ENCODE data around the gene MSANTD7. TPM values are rescaled to one million over a fixed set of nuclear protein-coding genes. Genes with fewer than 3 reads are reported as not detected.

MSANTD7 gene
- total and polyA plus RNA-seq, 4 donors = 2.6 to 8.2 (median 5.6) TPM

GRCh38 chr10:14826076-14826829 is 11.9 kb upstream of the MSANTD7 start:
- H3K36me3 ChIP-seq (ENCODE audit: control insufficient read depth in 1 of 2, insufficient read depth in 2 of 2, low read length in 1 of 2) = no peaks in the 10 kb centered on the region
- 72 to 80% methylated on average over 1 of the region's 1 CpG for WGBS, 2 donors
- H3K4me1 ChIP-seq (ENCODE audit: control insufficient read depth in 1 of 2, insufficient read depth in 2 of 2, low read length in 2 of 2) = no peaks in the 10 kb centered on the region
- no peaks in the 10 kb centered on the region for H3K27me3 ChIP-seq (ENCODE audit: control insufficient read depth in 1 of 2, insufficient read depth in 2 of 2, low read length in 1 of 2)
- no peak overlapping the region for H3K27ac ChIP-seq (ENCODE audit: low read depth in 1 of 2, low read length in 2 of 2)
- no peaks in the 10 kb centered on the region for H3K9me3 ChIP-seq (ENCODE audit: control insufficient read depth, low read length)
- intact Hi-C loops (cut with DNase I) = loop anchor here (5.0 to 10.0 kb wide), 2 partner anchors 91 to 329 kb away; no protein-coding TSS in a partner anchor
- DNase-seq = no peak
- no peak for ATAC-seq (ENCODE audit: low FRiP score)
- no peak overlapping the region for H3K4me3 ChIP-seq (ENCODE audit: low read length in 2 of 2)

DNA sequence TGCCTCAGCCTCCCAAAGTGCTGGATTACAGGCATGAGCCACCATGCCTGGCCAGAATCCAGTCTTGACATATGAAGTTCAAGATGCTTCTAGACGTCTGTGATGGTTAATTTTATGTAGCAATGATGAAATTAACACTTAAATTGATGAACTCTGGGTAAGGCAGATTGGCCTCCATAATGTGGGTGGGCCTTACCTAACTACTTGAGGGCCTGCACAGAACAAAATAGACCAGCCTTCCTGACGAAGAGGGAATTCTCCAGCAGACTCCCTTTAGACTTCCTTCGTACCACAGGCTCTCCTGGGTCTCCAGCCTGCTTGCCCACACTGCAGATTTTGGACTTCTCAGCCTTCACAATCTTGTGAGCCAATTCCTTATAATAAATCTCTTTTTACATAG is 5.0 kb upstream of the MSANTD7 start:
- no peak for ATAC-seq (ENCODE audit: low FRiP score)
- H3K36me3 ChIP-seq (ENCODE audit: control insufficient read depth in 1 of 2, insufficient read depth in 2 of 2, low read length in 1 of 2) = no peaks in the 10 kb centered on the region
- no peaks in the 10 kb centered on the region for H3K27me3 ChIP-seq (ENCODE audit: control insufficient read depth in 1 of 2, insufficient read depth in 2 of 2, low read length in 1 of 2)
- H3K4me1 ChIP-seq (ENCODE audit: control insufficient read depth in 1 of 2, insufficient read depth in 2 of 2, low read length in 2 of 2) = no peaks in the 10 kb centered on the region
- H3K4me3 ChIP-seq (ENCODE audit: low read length in 2 of 2) = no peak overlapping the region
- no peak for DNase-seq
- H3K9me3 ChIP-seq (ENCODE audit: control insufficient read depth, low read length) = no peaks in the 10 kb centered on the region
- H3K27ac ChIP-seq (ENCODE audit: low read depth in 1 of 2, low read length in 2 of 2) = no peak overlapping the region
- 77 to 79% methylated on average over 3 of the region's 3 CpGs for WGBS, 2 donors
- intact Hi-C loops (cut with DNase I) = no loop called here

DNA sequence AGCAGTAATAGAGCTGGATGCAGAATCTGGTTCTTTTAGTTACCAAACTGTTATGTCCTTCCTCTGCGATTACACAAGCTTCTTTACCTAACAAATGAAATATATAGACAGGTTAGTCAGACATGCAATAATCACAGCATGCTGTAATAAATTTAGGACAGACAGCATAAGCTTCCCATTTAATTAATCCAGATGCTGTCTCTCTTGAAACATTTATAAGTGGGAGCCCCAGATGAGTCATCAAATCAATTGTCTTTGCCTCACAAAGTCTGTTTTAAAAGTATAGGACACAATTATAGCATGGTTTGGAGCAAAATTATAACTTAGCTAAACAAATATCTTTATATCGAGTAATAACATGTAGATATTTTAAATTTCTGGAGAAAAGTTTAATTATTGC is 1.9 kb upstream of the MSANTD7 start:
- ATAC-seq (ENCODE audit: low FRiP score) (no peak), DNase-seq (no peak)
- Histone ChIP-seq H3K27me3 (ENCODE audit: control insufficient read depth in 1 of 2, insufficient read depth in 2 of 2, low read length in 1 of 2) (no peaks in the 10 kb centered on the region), H3K27ac (ENCODE audit: low read depth in 1 of 2, low read length in 2 of 2) (no peak overlapping the region), H3K4me3 (ENCODE audit: low read length in 2 of 2) (no peak overlapping the region), H3K9me3 (ENCODE audit: control insufficient read depth, low read length) (no peaks in the 10 kb centered on the region), H3K36me3 (ENCODE audit: control insufficient read depth in 1 of 2, insufficient read depth in 2 of 2, low read length in 1 of 2) (no peaks in the 10 kb centered on the region), H3K4me1 (ENCODE audit: control insufficient read depth in 1 of 2, insufficient read depth in 2 of 2, low read length in 2 of 2) (no peaks in the 10 kb centered on the region)
- intact Hi-C loops (cut with DNase I) = loop anchor here in 1 of 2 donors (5.0 kb wide), 1 partner anchor 234 kb away; no protein-coding TSS in a partner anchor
- 96 to 98% methylated on average over 2 of the region's 2 CpGs for WGBS, 2 donors

- no peak for ATAC-seq (ENCODE audit: low FRiP score)
Observed at GRCh38 chr10:14837003-14837756, 926 bp upstream of the MSANTD7 start.

GRCh38 chr10:14838582-14839304 is 637 bp downstream of the MSANTD7 start:
- peak; percentile 36 for ATAC-seq (ENCODE audit: low FRiP score)
- intact Hi-C loops (cut with DNase I) = loop anchor here in 1 of 2 donors (1.0 to 5.0 kb wide), 2 partner anchors 40 to 236 kb away; partner anchors contain the start of gene SUV39H2

More at GRCh38 chr10:14837003-14837756, 926 bp upstream of the MSANTD7 start:
- Histone ChIP-seq H3K36me3 (ENCODE audit: control insufficient read depth in 1 of 2, insufficient read depth in 2 of 2, low read length in 1 of 2) (peaks cover 0 to under 1% of the 10 kb centered on the region in 2 donors), H3K27ac (ENCODE audit: low read depth in 1 of 2, low read length in 2 of 2) (peak overlapping the region; percentile 67 to 81), H3K27me3 (ENCODE audit: control insufficient read depth in 1 of 2, insufficient read depth in 2 of 2, low read length in 1 of 2) (no peaks in the 10 kb centered on the region), H3K4me1 (ENCODE audit: control insufficient read depth in 1 of 2, insufficient read depth in 2 of 2, low read length in 2 of 2) (no peaks in the 10 kb centered on the region), H3K4me3 (ENCODE audit: low read length in 2 of 2) (peak overlapping the region; percentile 53 to 55), H3K9me3 (ENCODE audit: control insufficient read depth, low read length) (no peaks in the 10 kb centered on the region)
- intact Hi-C loops (cut with DNase I) = loop anchor here in 1 of 2 donors (5.0 kb wide), 1 partner anchor 235 kb away; no protein-coding TSS in a partner anchor
- WGBS, 2 donors = 16 to 19% methylated on average over 14 of the region's 14 CpGs
- DNase-seq = no peak

GRCh38 chr10:14839305-14839695 is 1.2 kb downstream of the MSANTD7 start:
- DNase-seq (peak in 1 of 2 donors; percentile 68), ATAC-seq (ENCODE audit: low FRiP score) (no peak)
- H3K27me3 ChIP-seq (ENCODE audit: control insufficient read depth in 1 of 2, insufficient read depth in 2 of 2, low read length in 1 of 2) = no peaks in the 10 kb centered on the region
- peaks cover 0 to 7% of the 10 kb centered on the region in 2 donors for H3K36me3 ChIP-seq (ENCODE audit: control insufficient read depth in 1 of 2, insufficient read depth in 2 of 2, low read length in 1 of 2)
- H3K9me3 ChIP-seq (ENCODE audit: control insufficient read depth, low read length) = no peaks in the 10 kb centered on the region
- H3K4me1 ChIP-seq (ENCODE audit: control insufficient read depth in 1 of 2, insufficient read depth in 2 of 2, low read length in 2 of 2) = no peaks in the 10 kb centered on the region
- intact Hi-C loops (cut with DNase I) = loop anchor here in 1 of 2 donors (5.0 kb wide), 1 partner anchor 237 kb away; no protein-coding TSS in a partner anchor
- peak overlapping the region in 1 of 2 donors; percentile 92 for H3K27ac ChIP-seq (ENCODE audit: low read depth in 1 of 2, low read length in 2 of 2)
- H3K4me3 ChIP-seq (ENCODE audit: low read length in 2 of 2) = peak overlapping the region; percentile 81 to 93
- WGBS, 2 donors = 8 to 12% methylated on average over 14 of the region's 14 CpGs

More at GRCh38 chr10:14838582-14839304, 637 bp downstream of the MSANTD7 start:
- Histone ChIP-seq H3K4me1 (ENCODE audit: control insufficient read depth in 1 of 2, insufficient read depth in 2 of 2, low read length in 2 of 2) (no peaks in the 10 kb centered on the region), H3K9me3 (ENCODE audit: control insufficient read depth, low read length) (no peaks in the 10 kb centered on the region), H3K36me3 (ENCODE audit: control insufficient read depth in 1 of 2, insufficient read depth in 2 of 2, low read length in 1 of 2) (peaks cover 0 to 7% of the 10 kb centered on the region in 2 donors), H3K27me3 (ENCODE audit: control insufficient read depth in 1 of 2, insufficient read depth in 2 of 2, low read length in 1 of 2) (no peaks in the 10 kb centered on the region), H3K4me3 (ENCODE audit: low read length in 2 of 2) (peak overlapping the region; percentile 81 to 93), H3K27ac (ENCODE audit: low read depth in 1 of 2, low read length in 2 of 2) (peak overlapping the region; percentile 62 to 92)
- WGBS, 2 donors = 1% methylated on average over 47 to 60 of the region's 60 CpGs
- DNase-seq = peak; percentile 56 to 77

DNA sequence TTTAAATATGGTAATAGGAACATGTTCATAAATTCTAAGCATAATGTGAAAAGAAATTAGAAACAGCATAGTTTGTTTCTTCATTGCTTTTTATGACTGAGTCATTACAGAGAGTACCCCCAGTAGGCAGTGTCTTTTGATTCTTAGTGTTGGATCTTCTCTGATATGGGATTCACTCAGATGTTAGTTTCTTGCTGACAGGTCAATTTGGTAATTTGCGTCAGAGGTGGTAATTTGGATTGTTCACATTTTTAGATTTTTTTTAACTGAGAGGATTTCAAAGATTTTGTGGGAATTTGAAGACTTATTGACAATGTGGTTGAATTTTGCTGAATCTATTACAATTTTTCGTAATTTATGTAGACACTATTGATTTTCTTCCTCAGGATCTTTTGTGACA is 2.1 kb downstream of the MSANTD7 start:
- Histone ChIP-seq H3K27me3 (ENCODE audit: control insufficient read depth in 1 of 2, insufficient read depth in 2 of 2, low read length in 1 of 2) (no peaks in the 10 kb centered on the region), H3K36me3 (ENCODE audit: control insufficient read depth in 1 of 2, insufficient read depth in 2 of 2, low read length in 1 of 2) (peaks cover 3 to 7% of the 10 kb centered on the region in 2 donors), H3K27ac (ENCODE audit: low read depth in 1 of 2, low read length in 2 of 2) (no peak overlapping the region), H3K4me3 (ENCODE audit: low read length in 2 of 2) (no peak overlapping the region), H3K9me3 (ENCODE audit: control insufficient read depth, low read length) (no peaks in the 10 kb centered on the region), H3K4me1 (ENCODE audit: control insufficient read depth in 1 of 2, insufficient read depth in 2 of 2, low read length in 2 of 2) (no peaks in the 10 kb centered on the region)
- no peak for DNase-seq
- ATAC-seq (ENCODE audit: low FRiP score) = no peak
- WGBS, 2 donors = 89 to 93% methylated on average over 2 of the region's 2 CpGs
- intact Hi-C loops (cut with DNase I) = loop anchor here in 1 of 2 donors (5.0 kb wide), 1 partner anchor 303 kb away; no protein-coding TSS in a partner anchor
